IMR-90 (cell line): ENCODE results near the gene GJC1. TPM values are rescaled to one million over a fixed set of nuclear protein-coding genes. Genes with fewer than 3 reads are reported as not detected.
"Not testable (repeated sequence)": the region's sequence is repeated elsewhere in the genome, so short reads cannot be mapped to it uniquely, and the experiment has no call there.

Source experiments
- ATAC-seq: fragments of 200-7000 bp; cut with Tn5 transposase; 2 replicates; pipeline ENCODE4 v1.9.1; 2020; ENCODE audit warnings: low read depth, mild to moderate bottlenecking, moderate library complexity
- BruUV-seq: library from RNA; stranded (reverse); fragments of 400-500 nt; replicated peaks from 2 replicates; lab custom pipeline; 2021; lab: Mats Ljungman, UMichigan
- CTCF ChIA-PET: fragments of 300-600 bp; formaldehyde crosslinking; extraction: SDS; loops from one replicate; lab custom pipeline; 2021; ENCODE audit warnings: antibody characterized with exemption; lab: Yijun Ruan, JAX
- POLR2A ChIA-PET: fragments of 300-600 bp; sonication (Branson Sonifier 250); formaldehyde crosslinking; loops from one replicate; lab custom pipeline; 2022; ENCODE audit warnings: antibody characterized with exemption; ENCODE audit not compliant: unreplicated experiment; lab: Charles Lee
- DNase-seq: peaks from one replicate; pipeline ENCODE4 v3.0.0; 2013
- H2AFZ ChIP-seq: replicated peaks from 2 replicates; pipeline ENCODE3; 2013; ENCODE audit warnings: low read length, mild to moderate bottlenecking; ENCODE audit not compliant: poor library complexity
- H2AK5ac ChIP-seq: 2 replicates; pipeline ENCODE4 v1.6.1; 2013; ENCODE audit warnings: low read depth, low read length, inconsistent platforms
- H2AK9ac ChIP-seq: replicated peaks from 2 replicates; pipeline ENCODE3; 2013; ENCODE audit warnings: mild to moderate bottlenecking, low read depth, low read length, moderate library complexity; ENCODE audit not compliant: poor library complexity
- H2BK120ac ChIP-seq: 2 replicates; pipeline ENCODE4 v1.6.1; 2013; ENCODE audit warnings: low read depth, low read length, inconsistent platforms
- H2BK15ac ChIP-seq: 3 replicates; pipeline ENCODE4 v1.6.1; 2013; ENCODE audit warnings: low read depth, low read length, inconsistent platforms
- H2BK20ac ChIP-seq: 2 replicates; pipeline ENCODE4 v1.6.1; 2013; ENCODE audit warnings: low read depth, mild to moderate bottlenecking, inconsistent platforms, low read length, moderate library complexity
- H2BK5ac ChIP-seq: 2 replicates; pipeline ENCODE4 v1.6.1; 2013; ENCODE audit warnings: mild to moderate bottlenecking, low read depth, low read length, inconsistent platforms; ENCODE audit not compliant: poor library complexity, severe bottlenecking
- H3K14ac ChIP-seq: replicated peaks from 2 replicates; pipeline ENCODE4 v1.6.1; 2013; ENCODE audit warnings: low read depth, low read length, inconsistent platforms
- H3K18ac ChIP-seq: 2 replicates; pipeline ENCODE4 v1.6.1; 2013; ENCODE audit warnings: low read depth, low read length, control low read depth
- H3K23ac ChIP-seq: 2 replicates; pipeline ENCODE4 v1.6.1; 2013; ENCODE audit warnings: low read depth, low read length, inconsistent platforms
- H3K27ac ChIP-seq: 2 replicates; pipeline ENCODE4 v1.5.1; 2013; ENCODE audit warnings: mild to moderate bottlenecking, control low read depth, low read length; ENCODE audit not compliant: insufficient read depth
- H3K27me3 ChIP-seq: 2 replicates; pipeline ENCODE4 v1.6.1; 2013; ENCODE audit warnings: low read length; ENCODE audit not compliant: control insufficient read depth, insufficient read depth
- H3K36me3 ChIP-seq: 2 replicates; pipeline ENCODE4 v1.6.1; 2013; ENCODE audit warnings: low read length, mixed read lengths; ENCODE audit not compliant: control insufficient read depth, insufficient read depth
- H3K4ac ChIP-seq: 2 replicates; pipeline ENCODE4 v1.6.1; 2013; ENCODE audit warnings: low read depth, low read length, inconsistent platforms
- H3K4me1 ChIP-seq: 2 replicates; pipeline ENCODE4 v1.6.1; 2013; ENCODE audit warnings: low read length, mixed read lengths; ENCODE audit not compliant: control insufficient read depth, insufficient read depth
- H3K4me2 ChIP-seq: 2 replicates; pipeline ENCODE4 v1.6.1; 2013; ENCODE audit warnings: low read depth, mild to moderate bottlenecking, control low read depth, low read length, moderate library complexity
- H3K4me3 ChIP-seq: 2 replicates; pipeline ENCODE4 v1.5.1; 2013; ENCODE audit warnings: low read depth, mild to moderate bottlenecking, control low read depth, low read length, moderate library complexity; ENCODE audit not compliant: insufficient read depth
- H3K56ac ChIP-seq: 2 replicates; pipeline ENCODE4 v1.6.1; 2013; ENCODE audit warnings: low read length, inconsistent platforms; ENCODE audit not compliant: insufficient read depth; ENCODE audit errors: extremely low read depth
- H3K79me1 ChIP-seq, 2 experiments: 2 replicates each; pipeline ENCODE4 v1.6.1; 2013; ENCODE audit warnings: low read length in 2 of 2, inconsistent platforms in 1 of 2, low read depth in 1 of 2
- H3K9ac ChIP-seq: 2 replicates; pipeline ENCODE4 v1.6.1; 2013; ENCODE audit warnings: low read depth, low read length, control low read depth
- H3K9me1 ChIP-seq: 2 replicates; pipeline ENCODE4 v1.6.1; 2013; ENCODE audit warnings: low read length, inconsistent platforms; ENCODE audit not compliant: insufficient read depth
- H3K9me3 ChIP-seq: 2 replicates; pipeline ENCODE4 v1.6.1; 2013; ENCODE audit warnings: low read length; ENCODE audit not compliant: control insufficient read depth, insufficient read depth
- H4K20me1 ChIP-seq: 2 replicates; pipeline ENCODE4 v1.6.1; 2013; ENCODE audit warnings: low read length, inconsistent platforms; ENCODE audit not compliant: insufficient read depth
- H4K5ac ChIP-seq: 2 replicates; pipeline ENCODE4 v1.6.1; 2013; ENCODE audit warnings: mild to moderate bottlenecking, low read depth, low read length, control low read depth
- H4K8ac ChIP-seq, 2 experiments: 2 replicates each; pipeline ENCODE4 v1.6.1; 2013; ENCODE audit warnings: low read depth in 2 of 2, low read length in 2 of 2, control low read depth in 1 of 2, inconsistent platforms in 1 of 2
- H4K91ac ChIP-seq: 2 replicates; pipeline ENCODE4 v1.6.1; 2013; ENCODE audit warnings: low read depth, low read length, inconsistent platforms; ENCODE audit not compliant: insufficient read depth
- WGBS, 2 experiments: methylation state at CpG; one replicate each; pipeline versions ENCODE4 v1.1.5 to v1.1.7; 2013; ENCODE audit warnings: missing lambda C conversion rate in 2 of 2; ENCODE audit not compliant: insufficient read length in 1 of 2; ENCODE audit errors: extremely low coverage in 2 of 2; 5-methylcytosine and 5-hydroxymethylcytosine counted together
- dilution Hi-C: fragments of 300-500 bp; cut with HindIII; formaldehyde crosslinking; loops from one replicate; pipeline ENCODE4 v1.14.3; 2018; ENCODE audit warnings: low sequenced_read_pairs; ENCODE audit not compliant: unreplicated experiment
- in situ Hi-C: fragments of 300-500 bp; cut with MboI; formaldehyde crosslinking; loops from 3 replicates; pipeline ENCODE4 v1.14.3; 2019; ENCODE audit warnings: low sequenced_read_pairs, inconsistent platforms, mixed read lengths
- intact Hi-C: fragments of 100-400 bp; cut with micrococcal nuclease; formaldehyde crosslinking; loops from 2 replicates; pipeline ENCODE4 v1.10.0; 2022
- polyA plus RNA-seq, 3 experiments: library from polyadenylated mRNA; depleted of rRNA; stranded (reverse); fragments of >200 nt; gene quantifications; 2 replicates each; pipeline ENCODE4 v1.2.3, GENCODE V29; 2012; ENCODE audit warnings: low replicate concordance in 1 of 3
- total RNA-seq: library from RNA; depleted of rRNA; stranded (reverse); fragments of >200 nt; gene quantifications from 2 replicates; pipeline ENCODE4 v1.2.3, GENCODE V29; 2012

Gene GJC1
- total and polyA plus RNA-seq, 2 of the 4 experiments (the other 2 are of a cell fraction): 23.9 to 69.7 TPM

GRCh38 chr17:44755180-44755579, 74.9 kb downstream of the GJC1 start:
- H4K20me1 ChIP-seq, H2BK5ac ChIP-seq, H3K9me1 ChIP-seq, DNase-seq, CTCF ChIA-PET, intact Hi-C loops, H2AK9ac ChIP-seq, H2BK15ac ChIP-seq, H2BK20ac ChIP-seq, H3K4me2 ChIP-seq, H4K91ac ChIP-seq, H3K4me3 ChIP-seq, ATAC-seq, H3K4me1 ChIP-seq, H3K9ac ChIP-seq, BruUV-seq, POLR2A ChIA-PET, H4K8ac ChIP-seq, in situ Hi-C loops, H4K5ac ChIP-seq, H2BK120ac ChIP-seq, H3K18ac ChIP-seq, H3K23ac ChIP-seq, H3K56ac ChIP-seq, H3K4ac ChIP-seq, H2AK5ac ChIP-seq, dilution Hi-C loops, H2AFZ ChIP-seq, H3K36me3 ChIP-seq, H3K27ac ChIP-seq, H3K79me1 ChIP-seq, H3K14ac ChIP-seq, H3K9me3 ChIP-seq: not testable (repeated sequence)
- WGBS, 2 experiments: 80% methylated on average over 1 of the region's 5 CpGs; no CpG with 5 or more reads in 1 of the 2 experiments
- peaks cover 26% of the 10 kb centered on the region for H3K27me3 ChIP-seq
